Central memory CD4-positive, alpha-beta T cell (primary cell): ENCODE measurements around the gene HNRNPC.
"Not testable (repeated sequence)": the region's sequence is repeated elsewhere in the genome, so short reads cannot be mapped to it uniquely, and the experiment has no call there.

Source experiments
- DNase-seq: peaks from one replicate; pipeline ENCODE4 v3.0.0; 2022
- total RNA-seq, 3 experiments: gene quantifications; one replicate each; lab custom pipeline; 2026; lab: John Stamatoyannopoulos, UW

HNRNPC gene
- total RNA-seq: 583 to 1,330 (median 919) reads per million in 3 experiments

- DNase-seq: peak; percentile 100
These were observed at the start of gene HNRNPC for GRCh38 chr14:21269252-21270046. Gene HNRNPC (minus strand): TSS chr14:21269442. CDS start chr14:21234193, 35,249 bp downstream.

GRCh38 chr14:21317398-21317797 is 48.2 kb upstream of the HNRNPC start:
- no peak for DNase-seq

GRCh38 chr14:21313512-21313911 is 44.3 kb upstream of the HNRNPC start:
- no peak for DNase-seq

GRCh38 chr14:21311614-21312013 is 42.4 kb upstream of the HNRNPC start:
- DNase-seq: no peak

GRCh38 chr14:21309956-21310355 is 40.7 kb upstream of the HNRNPC start:
- no peak for DNase-seq

GRCh38 chr14:21309238-21309636 is 40.0 kb upstream of the HNRNPC start:
- DNase-seq: no peak

- DNase-seq: peak; percentile 87
These were observed 39.4 kb upstream of the HNRNPC start for GRCh38 chr14:21308479-21309237.

- no peak for DNase-seq
These were observed 38.9 kb upstream of the HNRNPC start for GRCh38 chr14:21308132-21308478.

GRCh38 chr14:21307637-21308036 is 38.4 kb upstream of the HNRNPC start:
- DNase-seq: no peak

- not testable (repeated sequence) for DNase-seq
These were observed 33.5 kb upstream of the HNRNPC start for GRCh38 chr14:21302836-21303140.

GRCh38 chr14:21302013-21302835 is 33.0 kb upstream of the HNRNPC start:
- DNase-seq: no peak

GRCh38 chr14:21300892-21301291 is 31.6 kb upstream of the HNRNPC start:
- no peak for DNase-seq

- no peak for DNase-seq
These were observed 30.4 kb upstream of the HNRNPC start for GRCh38 chr14:21299562-21300130.

GRCh38 chr14:21298358-21298757 is 29.1 kb upstream of the HNRNPC start:
- no peak for DNase-seq

GRCh38 chr14:21294026-21294425 is 24.8 kb upstream of the HNRNPC start:
- DNase-seq: not testable (repeated sequence)

- DNase-seq: no peak
These were observed 17.9 kb upstream of the HNRNPC start for GRCh38 chr14:21287168-21287567.

- DNase-seq: not testable (repeated sequence)
These were observed 17.3 kb upstream of the HNRNPC start for GRCh38 chr14:21286516-21286915.

GRCh38 chr14:21281917-21282316 is 12.7 kb upstream of the HNRNPC start:
- DNase-seq: not testable (repeated sequence)

GRCh38 chr14:21279783-21280182 is 10.5 kb upstream of the HNRNPC start, which contains the start of gene RPGRIP1:
Gene RPGRIP1 (plus strand): TSS chr14:21280083. CDS start chr14:21287977, 7,894 bp downstream.
- no peak for DNase-seq

GRCh38 chr14:21278632-21279031 is 9.4 kb upstream of the HNRNPC start:
- no peak for DNase-seq

- no peak for DNase-seq
These were observed 6.1 kb upstream of the HNRNPC start for GRCh38 chr14:21275261-21275858.

- not testable (repeated sequence) for DNase-seq
These were observed 3.4 kb upstream of the HNRNPC start for GRCh38 chr14:21272661-21273060.
